GM23338 (cell line): ENCODE measurements around the gene HADHB. TPM values are rescaled to one million over a fixed set of nuclear protein-coding genes. Genes with fewer than 3 reads are reported as not detected.

ENCODE experiments used
- ATAC-seq: fragments of 200-7000 bp; cut with Tn5 transposase; 3 replicates; pipeline ENCODE4 v1.9.1; 2020
- DNase-seq: peaks from one replicate; pipeline ENCODE4 v3.0.0-alpha.2; 2015; ENCODE audit warnings: low spot score
- H2AFZ ChIP-seq: fragments of 200-600 bp; sonication (generic); 2 replicates; pipeline ENCODE4 v1.8.0; 2016; ENCODE audit warnings: antibody characterized with exemption, mild to moderate bottlenecking, moderate library complexity
- H3F3A ChIP-seq: fragments of 200-600 bp; sonication (generic); replicated peaks from 2 replicates; pipeline ENCODE4 v1.8.0; 2017; ENCODE audit warnings: antibody characterized with exemption, mixed run types, low read depth
- H3K27ac ChIP-seq: fragments of 200-600 bp; sonication (generic); 2 replicates; pipeline ENCODE4 v1.6.1; 2016; ENCODE audit warnings: low read depth
- H3K27me3 ChIP-seq: fragments of 200-600 bp; sonication (generic); 2 replicates; pipeline ENCODE4 v1.8.0; 2016; ENCODE audit warnings: mild to moderate bottlenecking, mixed run types, moderate library complexity; ENCODE audit not compliant: insufficient read depth
- H3K36me3 ChIP-seq: fragments of 200-600 bp; sonication (generic); 2 replicates; pipeline ENCODE4 v1.8.0; 2016; ENCODE audit warnings: mild to moderate bottlenecking; ENCODE audit not compliant: insufficient read depth
- H3K4me1 ChIP-seq: fragments of 200-600 bp; sonication (generic); 2 replicates; pipeline ENCODE4 v1.8.0; 2016; ENCODE audit warnings: mild to moderate bottlenecking, moderate library complexity; ENCODE audit not compliant: insufficient read depth
- H3K4me2 ChIP-seq: fragments of 200-600 bp; sonication (generic); 2 replicates; pipeline ENCODE4 v1.7.1; 2017; ENCODE audit warnings: mixed run types
- H3K4me3 ChIP-seq: fragments of 200-600 bp; sonication (generic); 2 replicates; pipeline ENCODE4 v1.6.1; 2016; ENCODE audit warnings: mixed run types
- H3K79me2 ChIP-seq: fragments of 200-600 bp; sonication (generic); replicated peaks from 2 replicates; pipeline ENCODE4 v1.8.0; 2017; ENCODE audit warnings: mild to moderate bottlenecking; ENCODE audit not compliant: insufficient read depth
- H3K9me2 ChIP-seq: fragments of 200-600 bp; sonication (generic); 2 replicates; pipeline ENCODE4 v1.8.0; 2017; ENCODE audit not compliant: insufficient read depth
- H4K20me1 ChIP-seq: fragments of 200-600 bp; sonication (generic); replicated peaks from 2 replicates; pipeline ENCODE4 v1.8.0; 2017; ENCODE audit warnings: mild to moderate bottlenecking; ENCODE audit not compliant: insufficient read depth
- H3K27ac Mint-ChIP-seq: 2 replicates; pipeline ENCODE4 v1.8.0; 2020; ENCODE audit warnings: inconsistent platforms, mild to moderate bottlenecking, moderate library complexity, mixed read lengths
- H3K27me3 Mint-ChIP-seq: 3 replicates; pipeline ENCODE4 v1.8.0; 2022; ENCODE audit warnings: low read depth, mild to moderate bottlenecking, moderate library complexity, mixed read lengths, inconsistent platforms; ENCODE audit not compliant: insufficient read depth, poor library complexity
- H3K36me3 Mint-ChIP-seq: 3 replicates; pipeline ENCODE4 v1.8.0; 2021; ENCODE audit warnings: low read depth, mild to moderate bottlenecking, inconsistent platforms, moderate library complexity, mixed read lengths
- H3K4me1 Mint-ChIP-seq: 3 replicates; pipeline ENCODE4 v1.8.0; 2020; ENCODE audit warnings: mild to moderate bottlenecking, inconsistent platforms, mixed read lengths
- H3K4me3 Mint-ChIP-seq: 3 replicates; pipeline ENCODE4 v1.8.0; 2021; ENCODE audit warnings: moderate library complexity, mild to moderate bottlenecking, inconsistent platforms, mixed read lengths
- H3K9me3 Mint-ChIP-seq: 3 replicates; pipeline ENCODE4 v1.8.0; 2020; ENCODE audit warnings: moderate library complexity, mild to moderate bottlenecking, inconsistent platforms, mixed read lengths
- CREB1 ChIP-seq: fragments of 250-450 bp; sonication (Bioruptor Pico); IDR thresholded peaks from 2 replicates; pipeline ENCODE4 v1.5.0; 2020; ENCODE audit warnings: low read depth, mild to moderate bottlenecking, moderate library complexity
- EZH2 ChIP-seq: fragments of 200-600 bp; sonication (generic); IDR thresholded peaks from one replicate; pipeline ENCODE4 v1.8.0; 2017; ENCODE audit warnings: antibody characterized with exemption, mild to moderate bottlenecking, low read depth; ENCODE audit not compliant: unreplicated experiment
- EZH2phosphoT487 ChIP-seq: fragments of 200-600 bp; sonication (generic); IDR thresholded peaks from one replicate; pipeline ENCODE4 v1.8.1; 2018; ENCODE audit warnings: antibody characterized with exemption; ENCODE audit not compliant: unreplicated experiment
- JUNB ChIP-seq: IDR thresholded peaks from one replicate; pipeline ENCODE4 v1.6.1; 2016; ENCODE audit warnings: antibody characterized with exemption; ENCODE audit not compliant: unreplicated experiment
- NANOG ChIP-seq: IDR thresholded peaks from 2 replicates; pipeline ENCODE4 v1.6.1; 2016; ENCODE audit warnings: antibody characterized with exemption, borderline replicate concordance
- POLR2AphosphoS5 ChIP-seq: IDR thresholded peaks from 2 replicates; pipeline ENCODE4 v1.6.1; 2016; ENCODE audit warnings: antibody characterized with exemption, low read depth
- STAT1 ChIP-seq: IDR thresholded peaks from one replicate; pipeline ENCODE4 v1.6.1; 2016; ENCODE audit warnings: antibody characterized with exemption; ENCODE audit not compliant: unreplicated experiment
- ZNF114 ChIP-seq: fragments of 250-450 bp; sonication (Bioruptor Pico); IDR thresholded peaks from 2 replicates; pipeline ENCODE4 v1.5.0; 2020; ENCODE audit warnings: mild to moderate bottlenecking, moderate library complexity
- ZNF331 ChIP-seq: fragments of 250-450 bp; sonication (Bioruptor Pico); IDR thresholded peaks from 2 replicates; pipeline ENCODE4 v1.5.0; 2020; ENCODE audit warnings: low read depth, mild to moderate bottlenecking, moderate library complexity
- polyA plus RNA-seq: library from polyadenylated mRNA; unstranded; fragments of >200 nt; fragmentation: Nextera tagmentation; extraction: Ambion mirVana; gene quantifications from 2 replicates; pipeline ENCODE4 v1.2.1, GENCODE V29; 2016
- total RNA-seq: library from RNA; depleted of rRNA; stranded (reverse); fragments of >200 nt; shearing (Covaris generic); gene quantifications from 2 replicates; pipeline ENCODE4 v1.2.3, GENCODE V29; 2014
- TF ChIP-seq, protein P1 (sequence below): IDR thresholded peaks from one replicate; pipeline ENCODE4 v1.6.1; 2018; ENCODE audit warnings: antibody characterized with exemption; ENCODE audit not compliant: unreplicated experiment
- TF ChIP-seq, protein P2 (sequence below): fragments of 250-450 bp; sonication (Bioruptor Pico); IDR thresholded peaks from 2 replicates; pipeline ENCODE4 v1.5.0; 2020; ENCODE audit warnings: mild to moderate bottlenecking, moderate library complexity
- TF ChIP-seq, protein P3 (sequence below): IDR thresholded peaks from 2 replicates; pipeline ENCODE4 v1.6.1; 2016; ENCODE audit warnings: antibody characterized with exemption
- TF ChIP-seq, protein P4 (sequence below), 2 experiments: fragments of 200-600 bp in 1 of 2; sonication (generic) in 1 of 2; conservative IDR thresholded peaks; 2 replicates each; pipeline versions ENCODE4 v1.5.1 to v1.6.1; 2016 to 2017; ENCODE audit warnings: antibody characterized with exemption in 2 of 2, low read depth in 2 of 2, mild to moderate bottlenecking in 2 of 2, moderate library complexity in 1 of 2

The HADHB gene
- total and polyA plus RNA-seq, 2 experiments from 2014 or later: 41.1 to 43.4 TPM

DNA sequence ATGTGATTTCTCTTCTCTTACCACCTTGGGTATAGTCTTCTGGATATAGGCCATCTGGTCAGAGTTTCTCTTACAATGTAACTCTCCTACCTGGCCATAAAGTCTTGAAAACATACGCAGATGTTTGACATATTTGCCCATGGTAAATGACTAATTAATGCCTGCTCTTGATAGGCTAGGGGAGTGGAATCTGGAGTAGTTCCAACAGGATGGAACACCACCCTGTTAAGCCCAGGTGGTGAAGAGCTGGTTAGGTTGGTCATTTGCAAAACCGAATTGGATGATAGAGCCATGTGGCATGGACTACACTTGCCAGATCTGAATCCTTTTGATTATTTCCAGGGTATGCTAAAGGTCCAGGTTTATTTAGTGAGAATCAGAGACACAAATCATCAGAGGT lies 36.5 kb downstream of the HADHB start:
- Histone ChIP-seq H3F3A (no peaks in the 10 kb centered on the region; the same call in 1 of the 2 replicates), H3K4me2 (no peak overlapping the region), H3K27me3 (no peaks in the 10 kb centered on the region), H3K36me3 (peaks cover 20% of the 10 kb centered on the region), H2AFZ (no peak overlapping the region), H3K79me2 (no peaks in the 10 kb centered on the region), H3K27ac (no peak overlapping the region), H3K9me2 (no peaks in the 10 kb centered on the region), H3K4me3 (no peak overlapping the region), H3K4me1 (no peaks in the 10 kb centered on the region), H4K20me1 (peaks cover 5% of the 10 kb centered on the region; the same call in 1 of the 2 replicates)
- Mint-ChIP-seq H3K4me3 (no peak overlapping the region), H3K36me3 (peaks cover 45% of the 10 kb centered on the region), H3K27me3 (no peaks in the 10 kb centered on the region), H3K9me3 (no peaks in the 10 kb centered on the region), H3K4me1 (no peaks in the 10 kb centered on the region), H3K27ac (no peak overlapping the region)
- TF ChIP-seq ZNF114 (CRISPR knock-in tag): no peak
- TF ChIP-seq NANOG: no peak
- TF ChIP-seq, protein P1, sequence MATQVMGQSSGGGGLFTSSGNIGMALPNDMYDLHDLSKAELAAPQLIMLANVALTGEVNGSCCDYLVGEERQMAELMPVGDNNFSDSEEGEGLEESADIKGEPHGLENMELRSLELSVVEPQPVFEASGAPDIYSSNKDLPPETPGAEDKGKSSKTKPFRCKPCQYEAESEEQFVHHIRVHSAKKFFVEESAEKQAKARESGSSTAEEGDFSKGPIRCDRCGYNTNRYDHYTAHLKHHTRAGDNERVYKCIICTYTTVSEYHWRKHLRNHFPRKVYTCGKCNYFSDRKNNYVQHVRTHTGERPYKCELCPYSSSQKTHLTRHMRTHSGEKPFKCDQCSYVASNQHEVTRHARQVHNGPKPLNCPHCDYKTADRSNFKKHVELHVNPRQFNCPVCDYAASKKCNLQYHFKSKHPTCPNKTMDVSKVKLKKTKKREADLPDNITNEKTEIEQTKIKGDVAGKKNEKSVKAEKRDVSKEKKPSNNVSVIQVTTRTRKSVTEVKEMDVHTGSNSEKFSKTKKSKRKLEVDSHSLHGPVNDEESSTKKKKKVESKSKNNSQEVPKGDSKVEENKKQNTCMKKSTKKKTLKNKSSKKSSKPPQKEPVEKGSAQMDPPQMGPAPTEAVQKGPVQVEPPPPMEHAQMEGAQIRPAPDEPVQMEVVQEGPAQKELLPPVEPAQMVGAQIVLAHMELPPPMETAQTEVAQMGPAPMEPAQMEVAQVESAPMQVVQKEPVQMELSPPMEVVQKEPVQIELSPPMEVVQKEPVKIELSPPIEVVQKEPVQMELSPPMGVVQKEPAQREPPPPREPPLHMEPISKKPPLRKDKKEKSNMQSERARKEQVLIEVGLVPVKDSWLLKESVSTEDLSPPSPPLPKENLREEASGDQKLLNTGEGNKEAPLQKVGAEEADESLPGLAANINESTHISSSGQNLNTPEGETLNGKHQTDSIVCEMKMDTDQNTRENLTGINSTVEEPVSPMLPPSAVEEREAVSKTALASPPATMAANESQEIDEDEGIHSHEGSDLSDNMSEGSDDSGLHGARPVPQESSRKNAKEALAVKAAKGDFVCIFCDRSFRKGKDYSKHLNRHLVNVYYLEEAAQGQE: no peak
- TF ChIP-seq EZH2phosphoT487: no peak
- no peak for TF ChIP-seq POLR2AphosphoS5
- no peak for TF ChIP-seq JUNB
- no peak for TF ChIP-seq CREB1 (CRISPR knock-in tag)
- TF ChIP-seq, protein P2, sequence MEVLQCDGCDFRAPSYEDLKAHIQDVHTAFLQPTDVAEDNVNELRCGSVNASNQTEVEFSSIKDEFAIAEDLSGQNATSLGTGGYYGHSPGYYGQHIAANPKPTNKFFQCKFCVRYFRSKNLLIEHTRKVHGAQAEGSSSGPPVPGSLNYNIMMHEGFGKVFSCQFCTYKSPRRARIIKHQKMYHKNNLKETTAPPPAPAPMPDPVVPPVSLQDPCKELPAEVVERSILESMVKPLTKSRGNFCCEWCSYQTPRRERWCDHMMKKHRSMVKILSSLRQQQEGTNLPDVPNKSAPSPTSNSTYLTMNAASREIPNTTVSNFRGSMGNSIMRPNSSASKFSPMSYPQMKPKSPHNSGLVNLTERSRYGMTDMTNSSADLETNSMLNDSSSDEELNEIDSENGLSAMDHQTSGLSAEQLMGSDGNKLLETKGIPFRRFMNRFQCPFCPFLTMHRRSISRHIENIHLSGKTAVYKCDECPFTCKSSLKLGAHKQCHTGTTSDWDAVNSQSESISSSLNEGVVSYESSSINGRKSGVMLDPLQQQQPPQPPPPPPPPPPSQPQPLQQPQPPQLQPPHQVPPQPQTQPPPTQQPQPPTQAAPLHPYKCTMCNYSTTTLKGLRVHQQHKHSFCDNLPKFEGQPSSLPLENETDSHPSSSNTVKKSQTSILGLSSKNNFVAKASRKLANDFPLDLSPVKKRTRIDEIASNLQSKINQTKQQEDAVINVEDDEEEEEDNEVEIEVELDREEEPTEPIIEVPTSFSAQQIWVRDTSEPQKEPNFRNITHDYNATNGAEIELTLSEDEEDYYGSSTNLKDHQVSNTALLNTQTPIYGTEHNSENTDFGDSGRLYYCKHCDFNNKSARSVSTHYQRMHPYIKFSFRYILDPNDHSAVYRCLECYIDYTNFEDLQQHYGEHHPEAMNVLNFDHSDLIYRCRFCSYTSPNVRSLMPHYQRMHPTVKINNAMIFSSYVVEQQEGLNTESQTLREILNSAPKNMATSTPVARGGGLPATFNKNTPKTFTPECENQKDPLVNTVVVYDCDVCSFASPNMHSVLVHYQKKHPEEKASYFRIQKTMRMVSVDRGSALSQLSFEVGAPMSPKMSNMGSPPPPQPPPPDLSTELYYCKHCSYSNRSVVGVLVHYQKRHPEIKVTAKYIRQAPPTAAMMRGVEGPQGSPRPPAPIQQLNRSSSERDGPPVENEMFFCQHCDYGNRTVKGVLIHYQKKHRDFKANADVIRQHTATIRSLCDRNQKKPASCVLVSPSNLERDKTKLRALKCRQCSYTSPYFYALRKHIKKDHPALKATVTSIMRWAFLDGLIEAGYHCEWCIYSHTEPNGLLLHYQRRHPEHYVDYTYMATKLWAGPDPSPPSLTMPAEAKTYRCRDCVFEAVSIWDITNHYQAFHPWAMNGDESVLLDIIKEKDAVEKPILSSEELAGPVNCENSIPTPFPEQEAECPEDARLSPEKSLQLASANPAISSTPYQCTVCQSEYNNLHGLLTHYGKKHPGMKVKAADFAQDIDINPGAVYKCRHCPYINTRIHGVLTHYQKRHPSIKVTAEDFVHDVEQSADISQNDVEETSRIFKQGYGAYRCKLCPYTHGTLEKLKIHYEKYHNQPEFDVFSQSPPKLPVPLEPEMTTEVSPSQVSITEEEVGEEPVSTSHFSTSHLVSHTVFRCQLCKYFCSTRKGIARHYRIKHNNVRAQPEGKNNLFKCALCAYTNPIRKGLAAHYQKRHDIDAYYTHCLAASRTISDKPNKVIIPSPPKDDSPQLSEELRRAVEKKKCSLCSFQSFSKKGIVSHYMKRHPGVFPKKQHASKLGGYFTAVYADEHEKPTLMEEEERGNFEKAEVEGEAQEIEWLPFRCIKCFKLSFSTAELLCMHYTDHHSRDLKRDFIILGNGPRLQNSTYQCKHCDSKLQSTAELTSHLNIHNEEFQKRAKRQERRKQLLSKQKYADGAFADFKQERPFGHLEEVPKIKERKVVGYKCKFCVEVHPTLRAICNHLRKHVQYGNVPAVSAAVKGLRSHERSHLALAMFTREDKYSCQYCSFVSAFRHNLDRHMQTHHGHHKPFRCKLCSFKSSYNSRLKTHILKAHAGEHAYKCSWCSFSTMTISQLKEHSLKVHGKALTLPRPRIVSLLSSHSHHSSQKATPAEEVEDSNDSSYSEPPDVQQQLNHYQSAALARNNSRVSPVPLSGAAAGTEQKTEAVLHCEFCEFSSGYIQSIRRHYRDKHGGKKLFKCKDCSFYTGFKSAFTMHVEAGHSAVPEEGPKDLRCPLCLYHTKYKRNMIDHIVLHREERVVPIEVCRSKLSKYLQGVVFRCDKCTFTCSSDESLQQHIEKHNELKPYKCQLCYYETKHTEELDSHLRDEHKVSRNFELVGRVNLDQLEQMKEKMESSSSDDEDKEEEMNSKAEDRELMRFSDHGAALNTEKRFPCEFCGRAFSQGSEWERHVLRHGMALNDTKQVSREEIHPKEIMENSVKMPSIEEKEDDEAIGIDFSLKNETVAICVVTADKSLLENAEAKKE: no peak
- TF ChIP-seq, protein P3, sequence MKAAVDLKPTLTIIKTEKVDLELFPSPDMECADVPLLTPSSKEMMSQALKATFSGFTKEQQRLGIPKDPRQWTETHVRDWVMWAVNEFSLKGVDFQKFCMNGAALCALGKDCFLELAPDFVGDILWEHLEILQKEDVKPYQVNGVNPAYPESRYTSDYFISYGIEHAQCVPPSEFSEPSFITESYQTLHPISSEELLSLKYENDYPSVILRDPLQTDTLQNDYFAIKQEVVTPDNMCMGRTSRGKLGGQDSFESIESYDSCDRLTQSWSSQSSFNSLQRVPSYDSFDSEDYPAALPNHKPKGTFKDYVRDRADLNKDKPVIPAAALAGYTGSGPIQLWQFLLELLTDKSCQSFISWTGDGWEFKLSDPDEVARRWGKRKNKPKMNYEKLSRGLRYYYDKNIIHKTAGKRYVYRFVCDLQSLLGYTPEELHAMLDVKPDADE: no peak
- no peak for TF ChIP-seq EZH2
- TF ChIP-seq STAT1: no peak
- TF ChIP-seq ZNF331 (CRISPR knock-in tag): no peak
- TF ChIP-seq, protein P4, sequence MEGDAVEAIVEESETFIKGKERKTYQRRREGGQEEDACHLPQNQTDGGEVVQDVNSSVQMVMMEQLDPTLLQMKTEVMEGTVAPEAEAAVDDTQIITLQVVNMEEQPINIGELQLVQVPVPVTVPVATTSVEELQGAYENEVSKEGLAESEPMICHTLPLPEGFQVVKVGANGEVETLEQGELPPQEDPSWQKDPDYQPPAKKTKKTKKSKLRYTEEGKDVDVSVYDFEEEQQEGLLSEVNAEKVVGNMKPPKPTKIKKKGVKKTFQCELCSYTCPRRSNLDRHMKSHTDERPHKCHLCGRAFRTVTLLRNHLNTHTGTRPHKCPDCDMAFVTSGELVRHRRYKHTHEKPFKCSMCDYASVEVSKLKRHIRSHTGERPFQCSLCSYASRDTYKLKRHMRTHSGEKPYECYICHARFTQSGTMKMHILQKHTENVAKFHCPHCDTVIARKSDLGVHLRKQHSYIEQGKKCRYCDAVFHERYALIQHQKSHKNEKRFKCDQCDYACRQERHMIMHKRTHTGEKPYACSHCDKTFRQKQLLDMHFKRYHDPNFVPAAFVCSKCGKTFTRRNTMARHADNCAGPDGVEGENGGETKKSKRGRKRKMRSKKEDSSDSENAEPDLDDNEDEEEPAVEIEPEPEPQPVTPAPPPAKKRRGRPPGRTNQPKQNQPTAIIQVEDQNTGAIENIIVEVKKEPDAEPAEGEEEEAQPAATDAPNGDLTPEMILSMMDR (conservative IDR thresholded peaks at IDR 0.05; ENCODE audit: low read depth in 2 of 2): no peak
- no peak for DNase-seq
- ATAC-seq: no peak
